HL-60/S4 (cell line): Measurements from ENCODE around the gene NRF1.

Experiments used
- in situ Hi-C: fragments of 300-500 bp; cut with MboI; formaldehyde crosslinking; loops from 2 replicates; pipeline ENCODE4 v1.14.3; 2022; ENCODE audit warnings: low sequenced_read_pairs

NRF1 gene

GRCh38 chr7:129724796-129725195 lies 113.3 kb downstream of the NRF1 start:
- in situ Hi-C loops, result no loop called here

GRCh38 chr7:129728875-129729467 lies 117.5 kb downstream of the NRF1 start:
- in situ Hi-C loops, result no loop called here

GRCh38 chr7:129729511-129729910 lies 118.0 kb downstream of the NRF1 start:
- in situ Hi-C loops, result no loop called here

- in situ Hi-C loops, result no loop called here
Measured at GRCh38 chr7:129730159-129730558, 118.6 kb downstream of the NRF1 start.

- in situ Hi-C loops, result no loop called here
Measured at GRCh38 chr7:129734400-129734799, 122.9 kb downstream of the NRF1 start.

- in situ Hi-C loops, result no loop called here
Measured at GRCh38 chr7:129739427-129739826, 127.9 kb downstream of the NRF1 start.

- in situ Hi-C loops, result no loop called here
Measured at GRCh38 chr7:129740574-129741410, 129.3 kb downstream of the NRF1 start.

GRCh38 chr7:129741743-129742213 lies 130.3 kb downstream of the NRF1 start:
- in situ Hi-C loops, result no loop called here

GRCh38 chr7:129742256-129742655 lies 130.7 kb downstream of the NRF1 start:
- in situ Hi-C loops, result no loop called here

- in situ Hi-C loops, result no loop called here
Measured at GRCh38 chr7:129746857-129747529, 135.5 kb downstream of the NRF1 start.

- in situ Hi-C loops, result no loop called here
Measured at GRCh38 chr7:129748356-129749109, 137.0 kb downstream of the NRF1 start.

GRCh38 chr7:129750091-129750490 lies 138.6 kb downstream of the NRF1 start:
- in situ Hi-C loops, result no loop called here

GRCh38 chr7:129750501-129750900 lies 139.0 kb downstream of the NRF1 start:
- in situ Hi-C loops, result no loop called here

- in situ Hi-C loops, result no loop called here
Measured at GRCh38 chr7:129751916-129752315, 140.4 kb downstream of the NRF1 start.

GRCh38 chr7:129752760-129753159 lies 141.2 kb downstream of the NRF1 start:
- in situ Hi-C loops, result no loop called here

- in situ Hi-C loops, result no loop called here
Measured at GRCh38 chr7:129754406-129754805, 142.9 kb downstream of the NRF1 start.

- in situ Hi-C loops, result no loop called here
Measured at GRCh38 chr7:129757991-129758390, 146.5 kb downstream of the NRF1 start.

GRCh38 chr7:129762387-129762969 lies 151.0 kb downstream of the NRF1 start:
- in situ Hi-C loops, result no loop called here

- in situ Hi-C loops, result no loop called here
Measured at GRCh38 chr7:129764247-129765084, 152.9 kb downstream of the NRF1 start.

- in situ Hi-C loops, result no loop called here
Measured at GRCh38 chr7:129765352-129765751, 153.8 kb downstream of the NRF1 start.
